HCT116 (cell line): ENCODE results near the gene PNMA6E.

Source experiments
- CEBPB ChIP-seq: IDR thresholded peaks from 2 replicates; pipeline ENCODE4 v1.6.1; 2012; ENCODE audit warnings: low read depth
- CTCF ChIP-seq, 3 experiments: fragments of 200-600 bp in 1 of 3; sonication (generic) in 1 of 3; IDR thresholded peaks in 2 of 3; conservative IDR thresholded peaks in 1 of 3; 2 replicates each; pipeline ENCODE4 v1.5.1; 2012 to 2017; ENCODE audit warnings: low read depth in 2 of 3, low read length in 2 of 3, antibody characterized with exemption in 1 of 3, borderline replicate concordance in 1 of 3, control low read depth in 1 of 3, mild to moderate bottlenecking in 1 of 3, mixed read lengths in 1 of 3, mixed run types in 1 of 3, moderate library complexity in 1 of 3; ENCODE audit not compliant: insufficient read depth in 1 of 3
- EZH2 ChIP-seq: fragments of 200-600 bp; sonication (generic); IDR thresholded peaks from 2 replicates; pipeline ENCODE4 v1.6.1; 2017; ENCODE audit warnings: antibody characterized with exemption, mixed run types
- EZH2phosphoT487 ChIP-seq: fragments of 200-600 bp; IDR thresholded peaks from 2 replicates; pipeline ENCODE4 v1.6.1; 2018; ENCODE audit warnings: antibody characterized with exemption, borderline replicate concordance
- JUND ChIP-seq: IDR thresholded peaks from 2 replicates; pipeline ENCODE4 v1.6.1; 2012
- MAX ChIP-seq: IDR thresholded peaks from 2 replicates; pipeline ENCODE4 v1.6.1; 2012
- POLR2A ChIP-seq: IDR thresholded peaks from 2 replicates; pipeline ENCODE4 v1.7.0; 2011; ENCODE audit warnings: borderline replicate concordance; ENCODE audit not compliant: insufficient read depth, insufficient read length; ENCODE audit errors: extremely low read depth
- POLR2AphosphoS5 ChIP-seq: IDR thresholded peaks from 2 replicates; pipeline ENCODE4 v1.6.1; 2011; ENCODE audit warnings: mild to moderate bottlenecking, low read depth, low read length, moderate library complexity
- REST ChIP-seq: IDR thresholded peaks from 2 replicates; pipeline ENCODE4 v1.6.1; 2012; ENCODE audit warnings: low read depth
- SIN3A ChIP-seq: IDR thresholded peaks from 2 replicates; pipeline ENCODE4 v1.6.1; 2012; ENCODE audit warnings: low read depth
- TF ChIP-seq, protein P1 (sequence below): IDR thresholded peaks from 2 replicates; pipeline ENCODE4 v1.6.1; 2012

DNA sequence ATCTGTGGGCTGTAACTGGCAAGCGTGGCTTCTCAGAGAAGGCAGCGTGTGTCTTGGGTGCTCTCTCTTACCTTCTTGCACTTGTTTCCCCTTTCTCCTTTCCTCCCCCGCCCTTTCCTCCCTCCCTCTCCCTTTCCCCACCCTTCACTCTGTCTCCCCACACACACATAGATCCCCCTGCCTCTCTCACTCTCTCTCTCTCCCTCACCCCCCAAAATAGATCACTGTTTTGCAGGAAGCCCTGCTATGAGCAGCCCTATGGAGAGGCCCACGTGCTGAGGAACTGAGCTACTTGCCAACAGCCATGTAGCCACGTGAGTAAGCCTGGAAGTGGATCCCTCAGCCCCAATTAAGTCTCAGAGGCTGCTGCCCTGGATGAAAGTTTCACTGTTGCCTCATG, 4.3 kb upstream of the PNMA6E start:
- TF ChIP-seq, protein P1, sequence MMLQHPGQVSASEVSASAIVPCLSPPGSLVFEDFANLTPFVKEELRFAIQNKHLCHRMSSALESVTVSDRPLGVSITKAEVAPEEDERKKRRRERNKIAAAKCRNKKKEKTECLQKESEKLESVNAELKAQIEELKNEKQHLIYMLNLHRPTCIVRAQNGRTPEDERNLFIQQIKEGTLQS: no peak
- TF ChIP-seq CTCF (IDR thresholded peaks at IDR 0.05 in 2 of 3, conservative IDR thresholded peaks at IDR 0.05 in 1 of 3; ENCODE audit: borderline replicate concordance in 1 of 3, insufficient read depth in 1 of 3, low read depth in 2 of 3, low read length in 2 of 3) (no peak), POLR2A (no peak), REST (no peak), CEBPB (no peak), EZH2 (no peak), POLR2AphosphoS5 (no peak), EZH2phosphoT487 (no peak), SIN3A (no peak), MAX (no peak), JUND (no peak)
